Hair follicular keratinocyte (primary cell): Measurements from ENCODE around the gene MMP19. TPM values are rescaled to one million over a fixed set of nuclear protein-coding genes. Genes with fewer than 3 reads are reported as not detected.

Experiments
- total RNA-seq: library from RNA; depleted of rRNA; stranded (reverse); fragments of >200 nt; gene quantifications from 2 replicates; pipeline ENCODE4 v1.2.3, GENCODE V29; 2015

Gene MMP19
- 3.8 and 8.1 TPM in 2 replicates for total RNA-seq

DNA sequence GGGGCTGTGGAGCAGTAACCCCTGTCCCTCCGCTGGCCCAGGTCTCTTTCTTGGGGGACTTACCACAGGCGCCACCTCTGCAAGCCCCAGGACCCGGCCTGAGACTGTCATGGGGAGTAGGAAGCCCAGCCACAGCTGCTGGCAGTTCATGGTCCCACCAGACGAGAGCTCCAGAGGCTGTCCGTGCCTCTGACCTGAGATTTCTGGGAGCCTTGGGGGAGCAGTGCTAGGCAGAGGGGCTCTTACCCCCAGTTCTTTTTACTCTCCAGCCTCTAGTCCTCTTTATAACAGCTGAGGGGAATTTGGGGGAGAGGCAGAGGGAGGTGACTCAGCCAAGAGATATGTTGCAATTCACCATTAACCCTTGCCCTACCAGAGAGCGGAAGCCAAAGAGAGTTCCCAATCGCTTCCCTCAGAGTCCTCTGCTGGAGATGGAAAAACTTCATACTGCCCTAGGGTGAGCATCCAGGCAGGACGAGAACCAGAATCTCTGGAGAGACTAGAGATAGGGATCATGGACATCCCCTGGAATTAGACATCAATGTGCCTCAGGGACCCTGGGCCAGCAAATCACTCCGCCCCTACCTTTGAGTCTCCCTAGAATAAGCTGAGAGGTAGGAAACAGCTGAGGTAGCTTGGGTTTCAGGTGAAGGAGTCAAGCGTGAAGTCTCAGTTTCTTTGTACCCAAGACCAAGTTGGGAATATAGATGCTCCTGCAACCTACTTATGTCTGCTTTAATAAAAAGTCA lies at the start of gene MMP19:
Gene MMP19, minus strand, starts transcription at position 256 of the 749 bp plus-strand sequence. Its CDS starts 106 bp downstream, at position 150.

DNA sequence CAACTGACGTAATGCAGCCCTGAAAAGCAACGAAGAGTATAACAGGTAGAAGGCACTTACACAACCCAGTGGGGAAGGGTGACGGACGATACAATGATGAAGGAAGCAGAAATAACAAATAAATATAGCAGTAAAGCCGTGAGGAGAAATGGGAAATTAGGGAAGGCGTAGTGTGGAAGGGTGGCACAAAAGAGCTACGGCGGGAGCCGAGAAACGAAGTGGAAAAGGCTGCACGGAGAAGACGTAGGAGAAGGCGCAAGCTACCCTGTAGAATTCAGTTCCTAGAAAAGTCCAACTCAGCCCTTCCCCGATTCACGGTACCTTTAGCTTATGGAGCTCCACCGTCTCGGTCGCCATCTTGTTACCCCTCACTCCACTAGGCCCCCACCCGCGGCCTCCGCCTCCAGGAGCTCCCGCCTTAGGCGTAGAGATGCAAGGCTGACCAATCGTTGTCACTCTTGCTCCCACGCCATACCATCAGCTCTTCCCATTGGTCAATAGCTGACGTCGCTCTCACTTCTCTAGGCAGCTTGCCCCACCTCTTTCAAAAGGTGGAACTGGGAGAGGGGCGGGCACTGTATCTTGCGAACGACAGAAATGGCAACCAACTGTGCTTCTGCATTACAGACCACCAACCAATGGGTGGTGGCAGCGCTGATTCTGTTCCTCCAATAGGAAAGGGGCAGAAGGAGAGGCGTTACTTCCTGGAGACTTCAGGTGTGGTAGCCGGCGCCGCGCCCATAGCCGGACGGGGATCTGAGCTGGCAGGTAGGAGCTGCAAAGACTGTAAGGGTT lies 25.2 kb downstream of the MMP19 start, which contains the start of the genes ORMDL2 and SARNP:
Gene ORMDL2, plus strand, starts transcription at position 697 of the 795 bp plus-strand sequence. CDS start 959 bp downstream, outside the sequence.
Gene SARNP, minus strand, starts transcription at position 380 of the 795 bp plus-strand sequence. Its CDS starts 23 bp downstream, at position 357.

Other genes with a start within 250 kb of the MMP19 start
- gene OR10P1, start 206.0 kb downstream of the MMP19 start, total RNA-seq, result not detected in 2 replicates
- 0.08 TPM in 2 replicates for gene ITGA7, start 135.0 kb downstream of the MMP19 start, total RNA-seq
- 88.8 and 102 TPM in 2 replicates for gene BLOC1S1, start 126.9 kb downstream of the MMP19 start, total RNA-seq
- 2.2 TPM in 1 of 2 replicates, not detected in the other for gene RDH5, start 122.5 kb downstream of the MMP19 start, total RNA-seq
- gene CD63, start 113.9 kb downstream of the MMP19 start, total RNA-seq, result 448 and 661 TPM in 2 replicates
- gene GDF11, start 99.8 kb downstream of the MMP19 start, total RNA-seq, result 3.0 and 3.8 TPM in 2 replicates
- gene SARNP, start 25.2 kb downstream of the MMP19 start, total RNA-seq, result 109 and 122 TPM in 2 replicates
- gene ORMDL2, start 24.9 kb downstream of the MMP19 start, total RNA-seq, result 47.1 and 59.0 TPM in 2 replicates
- 20.8 and 28.7 TPM in 2 replicates for gene DNAJC14, start 13.3 kb downstream of the MMP19 start, total RNA-seq
- 47.9 and 67.3 TPM in 2 replicates for gene PYM1, start 85.0 kb upstream of the MMP19 start, total RNA-seq
- gene DGKA, start 88.2 kb upstream of the MMP19 start, total RNA-seq, result 157 and 232 TPM in 2 replicates
- gene PMEL, start 123.1 kb upstream of the MMP19 start, total RNA-seq, result 1.8 and 3.4 TPM in 2 replicates
- gene CDK2, start 123.9 kb upstream of the MMP19 start, total RNA-seq, result 27.1 and 50.3 TPM in 2 replicates
- gene RAB5B, start 131.1 kb upstream of the MMP19 start, total RNA-seq, result 46.3 and 70.7 TPM in 2 replicates
- 8.3 and 11.2 TPM in 2 replicates for gene SUOX, start 154.3 kb upstream of the MMP19 start, total RNA-seq
- gene IKZF4, start 178.1 kb upstream of the MMP19 start, total RNA-seq, result 0.94 and 2.2 TPM in 2 replicates
- gene RPS26, start 199.0 kb upstream of the MMP19 start, total RNA-seq, result 1,053 and 1,704 TPM in 2 replicates
- gene ERBB3, start 237.2 kb upstream of the MMP19 start, total RNA-seq, result 6.2 and 14.0 TPM in 2 replicates